H1 (cell line): Measurements from ENCODE around the gene MXD3. TPM values are rescaled to one million over a fixed set of nuclear protein-coding genes. Genes with fewer than 3 reads are reported as not detected.
A peak's percentile ranks its signal among the peaks of the same experiment; 100 is the strongest.

Source experiments
- ASH2L ChIP-seq: fragments of 200-600, 300-600 bp; sonication (generic); IDR thresholded peaks from one replicate; pipeline ENCODE4 v1.7.1; 2017; ENCODE audit warnings: low read length
- CBX5 ChIP-seq: fragments of 300-800, 300-1000 bp; sonication (generic); IDR thresholded peaks from 2 replicates; pipeline ENCODE4 v1.7.1; 2016; ENCODE audit warnings: antibody characterized with exemption, low read length, low read depth
- CREB1 ChIP-seq: IDR thresholded peaks from 2 replicates; pipeline ENCODE4 v1.6.1; 2012; ENCODE audit warnings: inconsistent platforms
- GTF2F1 ChIP-seq: IDR thresholded peaks from 2 replicates; pipeline ENCODE4 v1.6.1; 2012; ENCODE audit warnings: low read depth, low read length, improper control_type of control experiment, borderline replicate concordance
- HDAC2 ChIP-seq, 2 experiments: fragments of 300-600 bp in 1 of 2; sonication (generic) in 1 of 2; IDR thresholded peaks; 2 replicates each; pipeline ENCODE4 v1.6.1; 2011 to 2012; ENCODE audit warnings: low read depth in 2 of 2, low read length in 2 of 2, mild to moderate bottlenecking in 2 of 2, moderate library complexity in 2 of 2, borderline replicate concordance in 1 of 2, inconsistent platforms in 1 of 2
- KDM1A ChIP-seq: fragments of 200-600, 300-600 bp; sonication (generic); IDR thresholded peaks from 2 replicates; pipeline ENCODE4 v1.7.1; 2016; ENCODE audit warnings: mild to moderate bottlenecking, low read length, borderline replicate concordance
- POLR2A ChIP-seq, 2 experiments: IDR thresholded peaks; 1 replicate in 1 of 2; 2 replicates in 1 of 2; pipeline ENCODE4 v1.6.1; 2011; ENCODE audit warnings: low read depth in 2 of 2, low read length in 2 of 2, mild to moderate bottlenecking in 2 of 2; ENCODE audit errors: control extremely low read depth in 1 of 2
- POU5F1 ChIP-seq: IDR thresholded peaks from 2 replicates; pipeline ENCODE4 v1.6.1; 2011; ENCODE audit warnings: low read depth, mild to moderate bottlenecking, low read length, moderate library complexity
- RAD21 ChIP-seq, 2 experiments: IDR thresholded peaks in 1 of 2; conservative IDR thresholded peaks in 1 of 2; 2 replicates each; pipeline ENCODE4 v1.6.1; 2011; ENCODE audit warnings: low read depth in 2 of 2, low read length in 2 of 2, improper control_type of control experiment in 1 of 2, inconsistent platforms in 1 of 2, mild to moderate bottlenecking in 1 of 2, moderate library complexity in 1 of 2
- USF2 ChIP-seq: IDR thresholded peaks from 2 replicates; pipeline ENCODE4 v1.6.1; 2011; ENCODE audit warnings: low read length, improper control_type of control experiment
- polyA plus RNA-seq, 7 experiments: library from polyadenylated mRNA; depleted of rRNA in 3 of 7; stranded (reverse) in 5 of 7; unstranded in 2 of 7; fragments of >200 nt in 5 of 7; fragments of 200-250 nt in 2 of 7; gene quantifications; 1 replicate in 5 of 7; 2 replicates in 1 of 7; 4 replicates in 1 of 7; pipeline versions ENCODE4 v1.2.1 to v1.2.3, GENCODE V29; 2011 to 2013; ENCODE audit warnings: missing spikeins in 2 of 7, mixed read lengths in 2 of 7
- total RNA-seq: library from RNA; stranded (reverse); fragmentation: NEBNext Ultra II Directional; extraction: Animal tissue kit (Norgen Biotek cat#: 25700); gene quantifications from 2 replicates; pipeline ENCODE4 v1.2.1, GENCODE V29; 2021

MXD3 gene
- total and polyA plus RNA-seq, 2 of the 8 experiments (the other 6 are each of a cell fraction or from before 2014, with no cell fraction given) = 6.5 to 7.7 TPM

- TF ChIP-seq POU5F1 (no peak), CBX5 (no peak), KDM1A (no peak), USF2 (peak; percentile 94), RAD21 (IDR thresholded peaks at IDR 0.05 in 1 of 2, conservative IDR thresholded peaks at IDR 0.05 in 1 of 2; ENCODE audit: low read depth in 2 of 2, low read length in 2 of 2) (no peak), POLR2A (IDR thresholded peaks at IDR 0.05; ENCODE audit: control extremely low read depth in 1 of 2, low read depth in 2 of 2, low read length in 2 of 2) (peak in 1 of 2 experiments; percentile 50; a peak in 1 of 3 replicates), ASH2L (peak; percentile 72), CREB1 (peak; percentile 76), HDAC2 (IDR thresholded peaks at IDR 0.05; ENCODE audit: borderline replicate concordance in 1 of 2, low read depth in 2 of 2, low read length in 2 of 2) (no peak; a peak in 1 of 4 replicates), GTF2F1 (no peak)
Measured at GRCh38 chr5:177303121-177303924, 8.4 kb downstream of the MXD3 start, which contains the start of the genes PRELID1 and RAB24 (continued).
